Skeletal muscle tissue (tissue), 4 donors: ENCODE data around the gene RNASEH2B. TPM values are rescaled to one million over a fixed set of nuclear protein-coding genes. Genes with fewer than 3 reads are reported as not detected.

Experiments used
- H3K27ac ChIP-seq: one replicate; pipeline ENCODE4 v1.7.0; 2013; ENCODE audit warnings: mild to moderate bottlenecking, low read depth, low read length, inconsistent platforms
- H3K27me3 ChIP-seq, 3 donors: one replicate each; pipeline ENCODE4 v1.7.0; 2013; ENCODE audit warnings: low read length in 3 of 3; ENCODE audit not compliant: control insufficient read depth in 3 of 3, insufficient read depth in 3 of 3
- H3K36me3 ChIP-seq, 3 donors: one replicate each; pipeline ENCODE4 v1.7.0; 2013; ENCODE audit warnings: low read length in 3 of 3; ENCODE audit not compliant: control insufficient read depth in 3 of 3, insufficient read depth in 3 of 3
- H3K4me1 ChIP-seq, 3 donors: one replicate each; pipeline ENCODE4 v1.7.0; 2013; ENCODE audit warnings: low read length in 3 of 3, mild to moderate bottlenecking in 3 of 3; ENCODE audit not compliant: control insufficient read depth in 3 of 3, insufficient read depth in 3 of 3
- H3K4me3 ChIP-seq, 3 donors: one replicate each; pipeline ENCODE4 v1.7.0; 2013; ENCODE audit warnings: low read length in 3 of 3
- H3K9ac ChIP-seq, 3 donors: one replicate each; pipeline ENCODE4 v1.7.0; 2013; ENCODE audit warnings: low read length in 3 of 3, mild to moderate bottlenecking in 3 of 3, moderate library complexity in 2 of 3, low read depth in 1 of 3
- H3K9me3 ChIP-seq, 3 donors: one replicate each; pipeline ENCODE4 v1.7.0; 2013; ENCODE audit warnings: low read length in 3 of 3; ENCODE audit not compliant: control insufficient read depth in 3 of 3
- total RNA-seq: library from RNA; depleted of rRNA; stranded (reverse); fragments of >200 nt; gene quantifications from one replicate; pipeline ENCODE4 v1.2.3, GENCODE V29; 2014
- donor health status: Osteomylitis.

RNASEH2B gene, protein sequence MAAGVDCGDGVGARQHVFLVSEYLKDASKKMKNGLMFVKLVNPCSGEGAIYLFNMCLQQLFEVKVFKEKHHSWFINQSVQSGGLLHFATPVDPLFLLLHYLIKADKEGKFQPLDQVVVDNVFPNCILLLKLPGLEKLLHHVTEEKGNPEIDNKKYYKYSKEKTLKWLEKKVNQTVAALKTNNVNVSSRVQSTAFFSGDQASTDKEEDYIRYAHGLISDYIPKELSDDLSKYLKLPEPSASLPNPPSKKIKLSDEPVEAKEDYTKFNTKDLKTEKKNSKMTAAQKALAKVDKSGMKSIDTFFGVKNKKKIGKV
- 162 TPM for total RNA-seq

- Histone ChIP-seq H3K27me3 (no peaks in the 10 kb centered on the region), H3K9me3 (no peaks in the 10 kb centered on the region), H3K27ac (peak within 1 kb of the TSS; percentile 83), H3K4me3 (peak within 1 kb of the TSS; percentile 85 to 90 (median 87)), H3K4me1 (peaks cover 11 to 17% (median 16%) of the 10 kb centered on the region in 3 donors), H3K36me3 (no peaks in the 10 kb centered on the region), H3K9ac (peak within 1 kb of the TSS; percentile 85 to 93 (median 89))
Observed at GRCh38 chr13:50909605-50910484, at the start of gene RNASEH2B. RNASEH2B (plus strand) TSS chr13:50909791; CDS start chr13:50910077, 286 bp downstream.

GRCh38 chr13:50864492-50864891 is 45.1 kb upstream of the RNASEH2B start:
- Histone ChIP-seq H3K4me3 (no peak overlapping the region), H3K36me3 (no peaks in the 10 kb centered on the region), H3K27ac (no peak overlapping the region), H3K9ac (no peak overlapping the region), H3K9me3 (peaks cover 0 to 1% (median 0%) of the 10 kb centered on the region in 3 donors), H3K27me3 (no peaks in the 10 kb centered on the region), H3K4me1 (no peaks in the 10 kb centered on the region)

DNA sequence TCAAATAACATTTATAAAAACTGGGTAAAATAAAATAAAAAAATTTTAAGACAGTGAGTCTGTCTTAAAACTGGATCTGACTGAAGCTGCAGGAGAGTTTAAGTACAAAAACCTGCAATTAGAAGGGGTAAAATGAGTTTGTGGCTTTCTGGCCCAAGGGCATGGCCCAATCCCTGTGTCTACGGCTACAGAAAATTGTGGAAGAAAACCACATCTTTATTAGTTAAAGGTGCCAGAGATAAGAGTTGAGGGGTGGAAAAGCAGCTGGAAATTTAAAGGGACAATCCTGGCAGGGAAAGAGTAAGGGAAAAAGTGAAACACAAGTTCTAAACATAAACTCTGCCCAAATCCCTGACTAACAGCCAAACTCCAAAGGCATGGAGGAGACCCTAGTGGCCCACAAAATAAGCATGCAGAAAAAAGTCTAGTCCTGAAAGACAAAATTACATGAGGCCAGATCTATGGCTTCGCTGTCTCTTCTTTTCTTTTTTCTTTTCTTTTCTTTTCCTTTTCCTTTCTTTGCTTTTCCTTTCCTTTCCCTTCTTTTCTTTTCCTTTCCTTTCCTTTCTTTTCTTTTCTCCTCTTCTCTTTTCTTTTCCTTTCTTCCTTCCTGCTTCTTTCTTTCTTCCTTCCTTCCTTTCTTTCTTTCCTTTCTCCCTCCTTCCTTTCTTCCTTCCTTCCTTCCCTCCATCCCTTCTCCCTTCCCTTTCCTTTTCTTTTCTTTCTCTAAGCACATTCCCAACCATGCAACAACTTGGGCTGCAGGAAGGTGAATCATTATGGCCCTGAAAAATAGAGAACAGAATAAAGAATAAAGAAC is 42.6 kb upstream of the RNASEH2B start:
- Histone ChIP-seq H3K36me3 (no peaks in the 10 kb centered on the region), H3K27ac (no peak overlapping the region), H3K9ac (no peak overlapping the region)

GRCh38 chr13:50867637-50867945 is 42.0 kb upstream of the RNASEH2B start:
- no peaks in the 10 kb centered on the region for H3K9me3 ChIP-seq
- H3K27ac ChIP-seq, result no peak overlapping the region
- H3K27me3 ChIP-seq, result no peaks in the 10 kb centered on the region
- no peaks in the 10 kb centered on the region for H3K36me3 ChIP-seq
- no peak overlapping the region for H3K9ac ChIP-seq
- H3K4me3 ChIP-seq, result no peak overlapping the region
- no peaks in the 10 kb centered on the region for H3K4me1 ChIP-seq

More for the DNA sequence above, 42.6 kb upstream of the RNASEH2B start:
- Histone ChIP-seq H3K4me1 (no peaks in the 10 kb centered on the region), H3K27me3 (no peaks in the 10 kb centered on the region), H3K4me3 (no peak overlapping the region), H3K9me3 (no peaks in the 10 kb centered on the region)

- H3K27me3 ChIP-seq, result no peaks in the 10 kb centered on the region
Observed at GRCh38 chr13:50871405-50871804, 38.2 kb upstream of the RNASEH2B start.

GRCh38 chr13:50873467-50873866 is 36.1 kb upstream of the RNASEH2B start:
- Histone ChIP-seq H3K27me3 (no peaks in the 10 kb centered on the region), H3K36me3 (no peaks in the 10 kb centered on the region), H3K9ac (no peak overlapping the region), H3K4me1 (no peaks in the 10 kb centered on the region), H3K4me3 (no peak overlapping the region), H3K9me3 (no peaks in the 10 kb centered on the region), H3K27ac (no peak overlapping the region)

More at GRCh38 chr13:50871405-50871804, 38.2 kb upstream of the RNASEH2B start:
- Histone ChIP-seq H3K4me3 (no peak overlapping the region), H3K9me3 (no peaks in the 10 kb centered on the region), H3K9ac (no peak overlapping the region), H3K36me3 (no peaks in the 10 kb centered on the region), H3K4me1 (no peaks in the 10 kb centered on the region), H3K27ac (no peak overlapping the region)

DNA sequence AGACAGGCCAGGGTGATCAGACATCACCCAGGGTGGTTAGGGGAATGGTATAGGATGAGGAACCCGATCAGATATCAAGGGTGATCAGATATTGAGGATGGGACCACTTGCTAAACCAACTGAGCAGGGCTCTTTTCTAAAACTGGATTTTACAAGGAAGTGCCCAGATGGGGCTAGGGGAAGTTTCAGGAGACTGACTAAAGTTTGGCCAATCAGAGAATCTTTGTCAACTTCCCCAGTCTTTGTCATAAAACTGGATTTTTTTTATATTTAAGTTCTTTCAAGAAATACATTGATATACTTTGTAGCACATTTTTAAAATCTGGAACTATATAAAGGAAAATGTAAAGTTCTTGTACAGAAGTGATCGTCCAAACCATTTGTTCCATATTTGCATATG is 35.6 kb upstream of the RNASEH2B start:
- Histone ChIP-seq H3K9me3 (no peaks in the 10 kb centered on the region), H3K4me1 (no peaks in the 10 kb centered on the region), H3K9ac (no peak overlapping the region), H3K4me3 (no peak overlapping the region), H3K27ac (no peak overlapping the region), H3K36me3 (no peaks in the 10 kb centered on the region), H3K27me3 (no peaks in the 10 kb centered on the region)

DNA sequence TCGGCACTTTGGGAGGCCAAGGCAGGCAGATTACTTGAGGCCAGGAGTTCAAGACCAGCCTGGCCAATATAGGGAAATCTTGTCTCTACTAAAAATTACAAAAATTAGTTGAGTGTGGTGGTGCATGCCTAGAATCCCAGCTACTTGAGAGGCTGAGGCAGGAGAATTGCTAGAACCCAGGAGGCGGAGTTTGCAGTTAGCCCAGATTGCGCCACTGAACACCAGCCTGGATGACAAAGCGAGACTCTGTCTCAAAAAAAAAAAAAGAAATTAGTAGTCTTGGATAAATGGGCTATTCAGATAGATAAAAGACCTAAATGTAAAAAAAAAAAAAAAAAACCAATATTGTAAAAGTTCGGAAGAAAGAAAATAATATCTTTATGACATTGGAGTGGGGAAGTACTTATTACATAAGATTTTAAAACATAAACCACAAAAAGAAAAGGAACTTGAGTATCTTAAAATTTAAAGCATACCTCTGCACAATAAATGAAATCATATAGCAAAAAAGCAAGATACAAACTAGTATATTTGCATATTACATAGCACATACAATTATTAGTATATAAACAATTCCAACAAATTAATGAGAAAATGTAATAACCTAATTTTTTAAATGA is 26.7 kb upstream of the RNASEH2B start:
- Histone ChIP-seq H3K9me3 (no peaks in the 10 kb centered on the region), H3K4me1 (no peaks in the 10 kb centered on the region), H3K4me3 (no peak overlapping the region), H3K9ac (no peak overlapping the region), H3K27me3 (no peaks in the 10 kb centered on the region), H3K27ac (no peak overlapping the region), H3K36me3 (no peaks in the 10 kb centered on the region)

- Histone ChIP-seq H3K4me1 (no peaks in the 10 kb centered on the region), H3K36me3 (no peaks in the 10 kb centered on the region), H3K27ac (no peak overlapping the region), H3K9me3 (no peaks in the 10 kb centered on the region), H3K4me3 (no peak overlapping the region), H3K27me3 (no peaks in the 10 kb centered on the region), H3K9ac (no peak overlapping the region)
Observed at GRCh38 chr13:50883728-50884127, 25.9 kb upstream of the RNASEH2B start.
